Stimulated activated CD4-positive, alpha-beta T cell treated with anti-CD3 and anti-CD28 coated beads, Interleukin-1b, Interleukin-23, amount 100 ng/mL, for 48 hours (primary cell): ENCODE measurements around the gene NR3C1.

Experiments
- DNase-seq: peaks from one replicate; pipeline ENCODE4 v3.0.0-alpha.2; 2020

The NR3C1 gene

DNA sequence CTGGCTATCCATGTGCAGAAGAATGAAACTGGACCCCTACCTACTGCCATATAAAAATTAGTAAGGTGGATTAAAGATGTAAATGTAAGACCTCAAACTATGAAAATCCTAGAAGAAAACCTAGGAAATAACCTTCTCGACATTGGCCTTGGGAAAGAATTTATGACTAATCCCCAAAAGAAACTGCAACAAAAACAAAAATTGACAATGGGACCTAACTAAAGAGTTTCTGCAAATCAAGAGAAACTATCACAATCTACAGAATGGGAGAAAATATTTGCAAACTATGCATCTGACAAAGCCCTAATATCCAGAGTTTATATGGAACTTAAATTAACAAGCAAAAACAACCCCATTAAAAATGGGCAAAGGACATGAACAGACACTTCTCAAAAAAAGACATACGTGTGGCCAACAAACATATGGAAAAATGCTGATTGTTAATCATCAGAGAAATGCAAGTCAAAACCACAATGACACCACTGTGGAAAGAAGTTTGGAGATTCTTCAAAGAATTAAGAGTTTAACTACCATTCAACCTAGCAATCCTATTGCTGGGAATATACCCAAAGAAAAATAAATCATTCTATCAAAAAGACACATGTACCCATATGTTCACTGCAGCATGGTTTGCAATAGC, 98.5 kb downstream of the NR3C1 start:
- DNase-seq = no peak

DNA sequence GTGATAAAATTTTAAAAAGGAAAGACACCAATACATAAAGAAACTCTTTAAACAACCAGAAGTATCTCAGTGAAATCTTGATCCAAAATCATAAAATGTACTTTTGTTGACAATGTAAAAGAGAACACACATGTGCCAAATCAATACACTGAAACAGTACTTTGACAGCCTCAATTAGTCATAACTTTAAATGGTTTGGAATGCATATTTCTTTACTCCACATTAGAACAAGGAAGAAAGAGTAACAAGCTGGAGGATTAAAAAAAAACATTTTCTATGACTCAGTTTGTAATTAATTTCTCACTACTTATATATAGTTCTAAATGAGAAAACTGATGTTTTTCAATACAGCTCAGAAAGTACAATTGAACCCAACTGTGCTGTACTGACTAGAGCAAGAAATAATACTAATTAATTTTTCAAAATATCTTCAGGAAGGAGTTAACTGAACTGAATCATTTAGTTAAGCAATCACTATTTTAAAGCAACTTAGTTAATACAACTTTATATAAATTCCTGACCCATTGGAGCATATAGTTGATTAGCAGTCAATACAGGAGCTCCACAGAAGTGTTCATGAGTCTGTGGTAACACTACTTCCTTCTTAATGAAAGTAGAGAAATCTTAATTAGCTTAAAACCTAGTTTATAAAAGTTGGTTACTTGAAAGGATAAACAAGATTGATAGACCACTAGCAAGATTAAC, 101.0 kb downstream of the NR3C1 start:
- no peak for DNase-seq

DNA sequence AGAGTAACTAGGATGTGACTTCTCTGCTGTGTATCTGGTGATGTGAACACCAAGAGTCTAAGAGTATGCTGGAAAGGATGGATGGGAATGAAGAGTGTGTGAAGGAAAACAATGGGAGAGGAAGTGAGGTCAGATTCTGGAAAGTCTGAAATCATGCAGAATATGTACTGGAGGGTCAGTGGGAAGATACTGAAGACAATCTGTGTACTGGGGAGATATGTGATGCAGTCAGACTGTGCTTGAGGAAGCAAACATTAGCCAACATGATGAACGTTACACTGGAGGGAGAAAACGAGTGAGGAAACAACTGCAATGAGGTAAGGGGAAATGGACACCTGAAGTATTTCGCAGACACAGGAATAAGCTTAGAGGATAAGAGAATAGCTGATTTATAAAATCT, 105.7 kb downstream of the NR3C1 start:
- no peak for DNase-seq

DNA sequence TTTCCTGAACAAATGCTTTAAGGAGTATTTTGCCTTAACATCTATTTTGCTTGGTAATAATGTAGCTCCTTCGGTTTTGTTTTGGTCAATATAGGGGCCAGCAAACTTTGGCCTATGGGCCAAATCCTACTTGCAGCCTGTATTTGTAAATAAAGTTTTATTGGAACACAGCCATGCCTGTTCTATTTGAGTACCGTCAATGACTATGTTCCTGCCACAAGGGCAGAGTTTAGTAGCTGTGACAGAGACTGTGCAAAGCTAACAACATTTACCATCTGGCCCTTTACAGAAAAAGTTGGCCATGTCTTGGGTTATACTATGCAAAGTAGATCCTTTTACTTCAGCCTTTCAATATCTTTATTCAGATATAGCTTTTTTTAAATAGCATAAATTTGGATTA, 113.4 kb downstream of the NR3C1 start:
- DNase-seq = no peak

DNA sequence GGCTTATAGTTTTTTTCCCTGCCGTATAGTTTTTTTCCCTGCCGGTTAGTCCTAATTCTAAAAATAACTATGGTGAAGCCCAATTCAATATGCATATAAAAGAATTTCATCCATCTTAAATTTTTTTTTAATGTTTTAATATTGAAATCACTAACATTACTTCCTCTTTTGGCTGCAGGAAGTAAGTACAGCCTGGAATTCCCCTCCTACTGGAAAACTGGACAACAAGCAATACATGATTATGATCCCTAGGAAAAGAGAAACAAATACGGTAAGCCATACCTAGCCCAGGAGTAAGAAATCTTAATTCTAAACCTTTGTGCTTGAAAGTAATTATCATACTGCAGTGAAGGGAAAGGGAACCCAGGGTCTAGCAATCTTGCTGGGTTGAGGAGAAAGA, 119.0 kb downstream of the NR3C1 start:
- no peak for DNase-seq

DNA sequence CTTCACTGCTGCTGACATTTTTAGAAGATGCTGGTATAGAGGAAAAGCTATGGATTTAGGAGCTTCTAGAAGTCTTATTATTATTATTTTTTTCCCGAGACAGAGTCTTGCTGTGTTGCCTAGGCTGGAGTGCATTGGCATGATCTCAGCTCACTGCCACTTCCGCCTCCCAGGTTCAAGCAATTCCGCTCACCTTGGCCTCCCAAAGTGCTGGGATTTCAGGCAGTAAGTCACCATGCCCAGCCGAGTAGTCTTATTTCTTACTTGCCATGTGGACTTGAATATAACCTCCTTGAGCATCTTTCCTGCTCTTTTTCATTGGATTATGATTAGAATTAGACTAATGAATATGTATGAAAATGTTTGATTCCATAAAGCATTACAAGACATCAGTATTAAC, 119.5 kb downstream of the NR3C1 start:
- DNase-seq = no peak

DNA sequence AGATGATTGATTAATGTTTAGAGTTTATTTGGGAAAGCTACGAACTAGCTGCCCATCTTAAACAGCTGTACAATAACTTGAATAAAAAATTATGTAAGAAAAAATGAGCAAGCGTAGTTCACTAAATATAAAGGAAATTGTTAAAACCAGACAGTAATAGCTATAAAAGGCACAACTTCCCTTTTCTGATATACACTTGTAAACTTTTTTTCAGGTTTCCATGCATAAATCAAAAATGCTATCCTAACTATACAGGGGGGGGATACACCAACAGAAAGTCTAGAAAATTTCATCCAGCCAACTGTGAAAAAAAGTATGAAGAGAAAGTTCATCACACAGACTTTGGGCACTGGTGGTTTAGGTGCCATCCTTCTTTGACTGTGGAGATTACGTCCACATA, 122.3 kb downstream of the NR3C1 start:
- no peak for DNase-seq

DNA sequence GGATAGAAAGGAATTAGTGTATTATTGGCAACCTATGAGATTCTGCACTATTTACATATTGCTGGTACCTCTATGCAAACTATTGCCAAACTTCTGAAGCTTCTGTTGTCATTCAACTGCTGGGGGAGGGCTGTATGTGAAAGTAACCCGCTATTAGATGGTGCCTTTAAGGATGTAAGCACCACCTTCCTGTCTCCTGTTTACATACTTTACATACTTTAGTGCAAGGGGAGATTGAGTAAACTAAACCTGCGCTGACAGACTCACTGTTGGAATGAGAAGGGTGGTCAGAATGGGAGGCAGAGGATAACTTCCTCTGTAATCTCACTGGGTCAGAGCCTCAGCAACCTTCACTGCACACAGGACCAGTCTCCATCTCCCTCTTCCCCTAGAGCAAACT, 123.8 kb downstream of the NR3C1 start:
- no peak for DNase-seq

DNA sequence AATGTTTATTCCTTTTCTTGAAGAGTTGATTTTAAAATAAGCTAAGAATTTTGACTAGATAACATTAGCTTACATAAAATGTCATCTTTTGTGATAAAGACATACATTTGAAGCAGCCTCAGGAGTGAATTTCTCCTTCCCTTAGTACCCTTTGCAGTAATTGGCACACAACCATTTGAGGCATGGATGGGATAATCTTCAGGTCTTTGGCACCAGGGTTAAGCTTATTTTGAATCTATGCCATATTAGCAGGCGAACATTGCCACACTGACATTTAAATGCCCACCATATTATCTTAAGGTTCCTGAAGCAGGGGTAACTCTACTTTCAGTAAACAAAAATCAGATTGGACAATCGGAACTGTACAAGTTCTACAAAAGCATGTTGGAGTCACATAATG, 126.0 kb downstream of the NR3C1 start:
- no peak for DNase-seq

DNA sequence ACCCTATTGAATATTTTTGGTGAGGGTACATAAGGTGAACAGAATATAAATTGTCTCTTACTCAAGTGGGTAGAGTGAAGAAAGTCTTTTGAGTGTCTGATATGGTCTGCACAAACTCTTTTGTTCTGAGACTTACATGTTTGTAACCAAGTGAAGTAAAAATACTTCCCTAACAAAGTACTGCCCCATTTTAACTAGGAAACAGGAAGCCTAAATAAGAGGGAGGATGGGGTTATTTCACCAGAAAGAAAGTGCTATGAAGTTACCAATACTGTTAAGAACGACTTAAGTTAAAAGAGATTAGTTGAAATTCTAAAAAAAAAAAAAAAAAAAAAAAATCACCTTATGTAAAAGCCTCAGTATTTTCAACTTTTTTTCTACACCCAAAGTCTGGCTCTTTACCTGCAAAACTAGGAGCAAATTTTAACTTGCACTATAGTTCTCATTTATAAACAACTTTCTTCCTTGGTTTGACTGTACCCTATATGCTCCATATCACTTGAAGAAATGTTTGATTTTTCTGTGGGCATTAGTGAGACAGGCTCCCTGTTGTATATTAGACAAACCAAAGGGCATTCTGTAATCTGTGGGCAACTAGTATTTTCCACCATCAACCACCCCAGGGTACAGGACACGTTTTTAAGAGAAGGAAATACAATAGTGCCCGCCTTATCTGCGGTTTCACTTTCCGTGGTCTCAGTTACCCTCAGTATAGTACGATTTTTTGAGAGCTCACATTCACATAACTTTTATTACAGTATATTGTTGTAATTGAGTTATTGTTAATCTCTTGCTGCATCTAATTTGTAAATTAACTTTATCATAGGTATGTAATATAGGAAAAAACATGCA, 127.7 kb downstream of the NR3C1 start:
- no peak for DNase-seq

DNA sequence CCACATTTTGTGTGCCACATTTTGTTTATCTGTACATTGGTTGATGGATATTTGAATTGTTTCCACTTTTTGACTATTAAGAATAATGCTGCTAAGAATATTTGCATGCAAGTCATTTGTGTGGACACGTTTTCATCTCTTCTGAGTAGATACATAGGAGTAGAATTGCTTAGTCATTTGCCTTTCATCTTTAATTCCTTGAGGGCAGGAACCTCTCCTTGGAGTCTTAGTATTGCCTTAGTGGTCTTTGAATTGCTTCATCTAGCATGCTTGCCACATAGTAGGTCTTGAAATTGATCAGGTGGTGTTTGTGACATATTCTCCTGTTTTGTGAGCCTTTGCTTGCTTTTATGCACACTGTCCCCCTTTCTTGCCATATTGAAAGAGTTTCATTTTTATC, 128.5 kb downstream of the NR3C1 start:
- no peak for DNase-seq

DNA sequence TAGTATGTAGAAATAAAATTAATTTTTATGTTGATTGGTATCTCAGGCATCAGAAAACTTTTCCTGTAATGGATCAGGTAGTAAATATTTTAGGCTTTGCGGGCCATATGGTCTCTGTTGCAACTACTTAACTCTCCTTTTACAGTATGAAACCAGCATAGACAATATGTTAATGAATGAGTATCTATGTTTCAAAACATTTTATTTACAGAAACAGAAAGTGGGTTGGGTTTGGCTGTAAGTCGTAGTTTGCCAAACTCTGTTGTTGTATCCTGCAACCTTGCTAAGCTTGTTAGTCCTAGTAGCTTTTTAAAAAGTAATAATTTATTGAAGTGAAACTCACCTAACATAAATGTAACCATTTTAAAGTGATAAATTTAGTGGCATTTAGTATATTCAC, 132.1 kb downstream of the NR3C1 start:
- DNase-seq = no peak

DNA sequence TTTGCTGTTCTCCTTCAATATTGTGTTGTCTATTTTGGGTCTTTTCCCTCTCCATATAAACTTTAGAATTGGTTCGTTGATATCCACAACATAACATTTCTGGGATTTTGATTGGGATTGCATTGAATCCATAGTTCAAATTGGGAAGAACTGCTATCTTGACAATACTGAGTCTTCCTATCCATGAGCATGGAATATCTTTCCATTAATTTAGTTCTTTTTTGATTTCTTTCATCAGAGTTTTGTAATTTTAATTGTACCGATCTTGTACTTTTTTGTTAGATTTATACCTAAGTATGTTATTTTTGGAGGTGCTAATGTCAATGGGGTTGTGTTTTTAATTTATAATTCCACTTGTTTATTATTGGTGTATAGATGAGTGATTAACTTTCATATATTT, 135.1 kb downstream of the NR3C1 start:
- no peak for DNase-seq

DNA sequence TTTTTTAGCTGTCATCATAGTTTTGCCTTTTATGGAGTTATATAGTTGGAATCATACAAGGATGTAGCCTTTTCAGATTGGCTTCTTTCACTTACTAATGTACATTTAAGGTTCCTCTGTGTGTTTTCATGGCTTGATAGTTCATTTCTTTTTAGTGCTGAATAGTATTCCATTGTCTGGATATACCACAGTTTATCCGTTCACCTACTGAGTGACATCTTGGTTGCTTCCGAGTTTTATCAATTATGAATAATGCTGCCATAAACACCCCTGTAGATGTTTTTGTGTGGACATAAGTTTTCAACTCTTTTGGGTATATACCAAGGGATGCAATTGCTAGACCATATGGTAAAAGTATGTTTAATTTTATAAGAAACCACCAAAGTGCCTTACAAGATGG, 136.3 kb downstream of the NR3C1 start:
- no peak for DNase-seq

DNA sequence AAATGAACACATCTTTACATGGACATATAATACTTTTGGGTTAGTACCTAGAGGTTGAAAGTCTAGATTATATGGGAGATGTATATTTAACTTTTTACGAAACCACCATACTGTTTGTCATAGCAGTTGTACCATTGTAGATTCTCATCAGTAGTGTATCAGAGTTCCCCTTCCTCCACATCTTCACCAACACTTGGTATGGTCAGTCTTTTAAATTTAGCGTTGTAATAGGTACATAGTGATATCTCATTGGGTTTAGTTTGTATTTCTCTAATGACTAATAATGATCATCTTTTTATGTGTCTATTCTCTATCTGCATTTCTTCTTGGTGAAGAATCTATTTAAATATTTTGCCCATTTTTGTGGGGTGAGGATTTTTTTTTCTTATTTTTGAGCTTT, 137.5 kb downstream of the NR3C1 start:
- no peak for DNase-seq

DNA sequence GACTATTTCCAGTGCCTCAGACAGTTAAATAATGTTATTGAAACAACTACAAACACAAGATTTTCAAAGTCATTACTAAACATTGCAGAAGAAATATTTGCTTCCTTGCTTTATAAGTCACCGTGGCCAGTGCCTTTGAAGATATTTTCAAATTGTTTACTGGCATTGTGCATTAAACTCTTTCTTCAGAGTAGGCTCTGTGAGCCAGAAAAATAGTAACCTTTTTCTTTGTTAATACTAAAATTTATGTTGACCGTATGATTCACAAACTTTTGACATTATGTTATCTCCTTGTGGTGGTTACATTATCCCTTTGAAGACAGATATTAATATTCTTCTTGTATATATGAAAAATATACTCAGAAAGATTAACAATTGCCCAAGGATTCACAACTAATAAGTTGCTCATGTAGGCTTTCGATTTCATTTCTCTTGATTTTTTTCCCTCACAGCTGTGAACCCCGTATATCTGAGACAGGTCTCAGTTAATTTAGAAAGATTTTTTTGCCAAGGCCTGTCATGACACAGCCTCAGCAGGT, 140.1 kb downstream of the NR3C1 start:
- DNase-seq = no peak

DNA sequence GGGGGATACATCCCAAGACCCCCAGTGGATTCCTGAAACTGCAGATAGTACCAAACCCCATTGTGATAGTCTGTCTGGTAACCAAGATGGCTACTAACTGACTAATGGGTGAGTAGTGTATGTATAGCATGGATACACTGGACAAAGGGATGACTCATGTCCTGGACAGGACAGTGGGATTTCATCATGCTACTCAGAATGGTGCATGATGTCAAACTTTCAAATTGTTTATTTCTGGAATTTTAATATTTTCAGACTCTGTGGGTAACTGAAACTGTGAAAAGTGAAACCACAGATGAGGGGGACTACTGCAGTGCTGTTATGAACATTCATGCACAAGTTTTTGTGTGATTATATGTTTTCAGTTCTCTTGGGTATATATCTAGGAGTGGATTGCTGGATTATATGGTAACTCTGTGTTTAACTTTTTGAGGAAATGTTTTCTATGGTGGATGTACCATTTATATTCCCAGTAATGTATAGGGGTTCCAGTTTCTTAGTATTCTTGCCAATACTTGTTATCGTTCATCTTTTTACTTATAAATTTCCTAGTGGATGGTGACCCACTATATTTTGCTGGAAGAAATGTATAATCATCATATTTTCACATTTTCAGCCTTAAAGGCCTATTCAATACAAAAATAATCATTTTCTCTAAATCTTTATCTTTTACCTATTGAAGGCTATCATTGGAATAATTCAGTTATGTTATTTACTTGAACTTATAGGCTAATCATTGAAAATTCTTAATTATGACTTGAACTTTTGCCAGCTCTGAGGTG, 140.9 kb downstream of the NR3C1 start:
- DNase-seq = no peak

DNA sequence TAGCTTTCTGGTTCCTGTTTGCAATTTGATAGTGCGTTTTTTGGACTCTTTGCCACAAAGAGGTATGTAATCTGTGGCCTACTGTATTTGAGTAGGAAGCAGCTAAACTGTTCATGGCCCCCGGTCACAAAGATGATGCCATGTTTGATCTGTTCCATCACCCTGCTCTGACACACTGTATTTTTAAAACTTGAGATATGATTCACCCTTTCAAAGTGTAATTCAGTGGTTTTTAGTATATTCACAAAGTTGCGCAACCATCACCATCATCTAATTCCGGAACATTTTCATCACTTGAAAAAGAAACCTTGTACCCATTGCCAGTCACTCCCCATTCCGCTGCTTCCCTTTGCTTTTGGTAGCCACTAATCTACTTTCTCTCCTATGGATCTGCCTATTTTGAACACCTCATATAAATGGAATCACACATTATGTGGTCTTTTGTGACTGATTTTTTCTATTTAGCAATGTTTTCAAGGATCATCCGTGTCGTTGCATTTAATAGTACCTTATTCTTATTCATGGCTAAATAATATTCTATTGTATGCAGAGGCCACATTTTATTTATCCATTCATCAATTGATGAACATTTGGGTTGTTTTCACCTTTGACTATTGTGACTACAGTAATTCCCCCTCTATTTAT, 141.6 kb downstream of the NR3C1 start:
- DNase-seq = peak; percentile 41

DNA sequence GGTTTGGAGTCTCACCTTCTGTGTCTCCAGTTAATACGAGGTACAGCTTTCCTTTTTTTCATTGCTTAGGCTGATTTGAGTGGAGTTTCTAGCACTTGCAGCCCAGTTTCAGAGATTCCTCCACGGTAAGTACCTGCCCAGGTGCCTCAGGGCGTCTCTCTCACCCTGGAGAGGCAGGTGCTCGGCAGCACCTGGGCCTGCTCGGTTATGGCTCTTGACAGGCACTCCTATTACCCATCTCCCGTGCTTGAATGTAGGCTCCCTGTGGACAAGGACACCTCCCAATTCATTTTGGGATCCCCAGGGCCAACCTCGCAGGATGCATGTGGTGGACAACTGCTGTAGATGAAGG, 144.3 kb downstream of the NR3C1 start:
- DNase-seq = no peak

DNA sequence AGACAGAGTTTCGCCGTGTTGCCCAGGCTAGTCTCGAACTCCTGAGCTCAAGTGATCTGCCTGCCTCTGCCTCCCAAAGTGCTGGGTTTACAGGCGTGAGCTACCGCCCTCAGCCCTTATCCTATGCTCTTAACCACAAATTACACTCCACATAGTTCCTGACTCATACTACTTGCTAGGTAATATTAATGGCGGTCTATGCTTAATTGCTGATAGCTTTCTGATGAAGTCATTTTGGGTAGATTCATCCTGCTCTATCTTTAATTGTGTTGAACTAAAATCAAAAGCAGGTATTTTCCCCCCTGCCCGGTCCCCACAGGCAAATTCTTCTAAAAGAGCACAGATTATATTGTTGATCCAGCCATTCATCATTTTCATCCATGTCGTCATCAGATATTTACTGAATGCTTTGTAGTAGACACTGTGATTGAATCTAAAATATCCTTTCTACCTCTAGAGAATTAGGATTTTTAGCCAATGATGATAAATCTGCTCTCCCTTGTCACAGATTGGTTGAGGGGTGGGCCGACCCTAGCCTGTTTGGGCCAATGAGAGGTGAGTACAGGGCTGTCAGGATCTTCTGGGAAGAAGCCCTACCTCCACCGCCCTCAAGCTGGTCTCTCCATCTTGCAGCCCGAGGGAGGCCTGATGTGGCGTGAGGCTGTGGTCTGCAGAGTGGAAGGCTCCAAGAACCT, 144.8 kb downstream of the NR3C1 start:
- no peak for DNase-seq

DNA sequence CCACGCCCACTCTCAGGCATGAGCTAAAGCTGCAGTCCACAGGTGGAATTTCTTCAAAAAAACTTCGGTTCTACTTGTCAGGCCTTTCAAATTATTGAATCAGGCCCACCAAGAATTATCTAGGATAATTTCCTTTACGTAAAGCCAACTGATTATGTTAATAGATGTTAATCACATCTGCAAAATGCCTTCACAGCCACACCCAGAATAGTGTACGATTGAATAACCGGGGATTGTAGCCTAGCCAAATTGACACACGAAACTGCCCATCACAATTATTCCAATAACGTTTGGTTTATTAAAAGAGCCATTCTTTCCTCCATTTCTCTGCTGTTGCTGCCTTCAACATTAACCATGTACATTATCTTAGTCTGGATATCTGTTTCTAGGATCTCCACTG, 148.7 kb downstream of the NR3C1 start:
- DNase-seq = no peak

DNA sequence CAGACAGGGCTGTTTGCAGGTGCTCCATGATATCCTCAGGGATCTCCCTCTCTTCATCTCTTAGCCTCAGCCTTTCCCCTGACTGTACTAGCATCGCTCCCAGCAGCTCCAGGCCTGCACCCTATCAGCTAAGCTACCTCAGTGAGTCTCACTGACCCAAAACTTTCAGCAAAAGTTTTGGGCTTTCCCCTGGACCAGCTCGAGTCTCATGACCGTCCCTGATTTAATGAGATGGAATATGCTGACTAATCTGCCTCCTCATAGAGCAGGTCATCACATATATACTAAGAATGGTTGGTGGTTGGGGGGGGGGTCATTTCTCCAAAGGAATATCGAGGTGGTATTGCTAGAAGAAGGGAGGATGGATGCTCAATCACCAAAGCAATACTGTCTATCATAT, 151.5 kb downstream of the NR3C1 start:
- DNase-seq = no peak
